Left kidney (tissue), 2 donors: ENCODE results near the gene FAM200A. TPM values are rescaled to one million over a fixed set of nuclear protein-coding genes. Genes with fewer than 3 reads are reported as not detected.
"Not testable (repeated sequence)": the region's sequence is repeated elsewhere in the genome, so short reads cannot be mapped to it uniquely, and the experiment has no call there.

Experiments used
- DNase-seq: peaks from one replicate; pipeline ENCODE4 v3.0.0-alpha.2; 2013
- polyA plus RNA-seq: library from polyadenylated mRNA; unstranded; fragments of 120-200 nt; gene quantifications from one replicate; pipeline ENCODE4 v1.2.1, GENCODE V29; 2013; ENCODE audit not compliant: insufficient read length

The FAM200A gene
- polyA plus RNA-seq, 1 donor, result 16.2 TPM

GRCh38 chr7:99560834-99561736 lies 9.2 kb upstream of the FAM200A start:
- no peak for DNase-seq

DNA sequence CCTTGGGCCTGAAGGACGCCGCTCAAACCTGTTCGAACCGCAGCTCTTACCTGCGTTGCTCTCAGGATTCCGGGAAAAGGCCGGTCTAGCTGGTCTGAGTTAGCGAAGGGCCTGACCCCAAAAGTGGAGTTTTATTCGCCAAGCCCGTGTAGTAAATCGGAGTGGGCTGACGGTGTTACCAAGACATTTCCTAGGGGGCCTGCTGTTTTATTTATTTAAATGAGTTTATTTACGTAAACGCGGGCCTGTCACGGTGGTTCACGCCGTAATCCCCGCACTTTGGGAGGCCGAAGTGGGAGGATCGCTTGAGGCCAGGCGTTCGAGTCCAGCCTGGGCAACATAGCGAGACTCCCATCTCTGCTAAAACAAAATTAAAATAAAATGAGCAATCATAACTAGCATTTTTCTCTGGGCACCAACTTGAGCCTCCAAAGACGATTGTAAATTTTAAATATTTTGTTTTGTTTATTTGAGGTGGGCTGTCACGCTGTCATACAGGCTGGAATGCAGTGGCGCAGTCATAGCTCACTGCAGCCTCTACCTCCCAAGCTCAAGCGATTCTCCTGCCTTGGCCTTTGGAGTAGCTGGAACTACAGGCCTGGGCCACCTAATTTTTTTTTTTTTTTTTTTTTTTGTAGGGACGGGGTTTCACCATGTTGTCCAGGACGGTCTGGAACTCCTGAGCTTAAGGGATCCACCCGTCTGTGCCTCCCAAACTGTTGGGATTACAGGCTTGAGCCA lies 7.4 kb upstream of the FAM200A start:
- no peak for DNase-seq

DNA sequence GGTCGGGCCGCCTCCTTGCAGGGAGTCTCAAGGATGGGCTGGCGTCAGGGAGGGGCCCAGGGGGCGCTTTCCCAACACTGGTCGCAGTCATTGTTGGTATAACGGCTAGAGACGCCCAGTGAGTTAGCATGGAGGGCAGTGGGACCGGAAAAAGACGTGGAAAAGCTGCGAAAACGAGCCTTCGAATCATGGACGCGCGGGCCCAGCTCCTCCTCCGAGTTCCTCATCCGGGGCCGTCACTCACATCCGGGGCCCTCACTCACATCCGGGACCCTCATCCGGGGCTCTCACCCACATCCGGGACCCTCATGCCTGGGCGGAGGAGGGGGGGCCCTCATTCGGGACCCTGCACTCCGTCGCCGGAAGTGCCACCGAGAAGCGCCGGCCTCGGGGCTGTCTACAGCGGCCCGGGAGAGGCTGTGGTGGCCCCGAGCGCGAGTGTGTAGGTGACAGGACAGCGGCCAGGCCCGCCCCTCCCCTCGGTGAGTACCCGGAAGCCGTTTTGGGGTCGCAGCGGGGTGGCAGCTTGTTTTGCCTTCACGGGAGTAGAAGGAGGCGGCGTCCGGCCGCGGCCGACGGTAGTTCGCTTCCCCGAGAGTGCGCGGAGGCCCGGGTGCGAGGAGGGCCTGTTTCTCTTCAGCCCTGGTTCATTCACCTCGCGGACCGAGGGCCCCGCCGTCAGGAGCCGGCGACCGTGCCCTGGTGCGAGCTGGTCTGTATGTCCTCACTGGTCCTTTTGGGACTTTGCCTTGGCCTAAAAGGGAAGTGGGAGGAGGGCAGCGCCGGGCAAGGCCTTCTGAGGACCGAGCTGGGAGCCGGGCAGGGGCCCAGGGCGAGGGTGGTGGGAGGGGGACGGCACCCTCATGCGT lies 6.6 kb upstream of the FAM200A start, which contains the start of gene ZNF655:
Gene ZNF655 (plus strand): TSS at position 337 of the 869 bp plus-strand sequence. CDS start 1,918 bp downstream, outside the sequence.
- DNase-seq, result peak; percentile 93

DNA sequence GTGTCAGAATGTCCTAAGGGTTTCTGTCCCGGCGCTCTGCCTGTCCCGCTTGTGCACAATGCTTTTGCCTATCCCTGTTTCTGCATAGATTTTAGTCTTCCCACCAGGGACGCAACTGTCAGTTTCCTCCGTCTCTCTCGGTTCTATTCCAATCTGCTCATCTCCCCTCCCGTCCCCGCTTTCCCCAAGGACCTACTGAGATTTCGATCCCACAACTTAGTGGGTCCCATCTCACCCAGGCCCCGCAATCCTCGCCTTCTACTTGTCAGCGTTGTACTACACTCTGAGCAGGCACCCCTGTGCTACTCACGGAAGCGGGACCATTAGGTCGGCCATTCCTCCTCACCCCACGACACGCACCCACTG lies 6.0 kb upstream of the FAM200A start:
- no peak for DNase-seq

GRCh38 chr7:99557196-99557607 lies 5.3 kb upstream of the FAM200A start:
- DNase-seq, result no peak

DNA sequence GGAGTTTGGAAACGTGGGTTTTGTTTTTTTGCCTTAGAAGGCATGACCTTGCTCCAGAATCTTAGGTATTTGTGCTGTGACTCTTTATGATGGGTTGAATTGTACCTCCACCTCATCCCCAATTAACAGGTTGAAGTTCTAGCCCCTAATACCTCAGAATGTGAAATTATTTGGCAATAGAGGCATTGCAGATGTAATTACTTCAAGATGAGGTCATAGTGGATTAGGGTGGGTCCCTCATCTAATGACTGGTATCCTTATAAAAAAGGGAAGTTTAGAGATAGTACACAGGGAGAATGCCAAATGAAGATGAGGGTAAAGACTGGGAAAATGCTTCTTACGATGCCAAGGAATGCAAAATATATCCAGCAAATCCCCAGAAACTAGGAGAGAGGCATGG lies 3.0 kb upstream of the FAM200A start:
- no peak for DNase-seq

DNA sequence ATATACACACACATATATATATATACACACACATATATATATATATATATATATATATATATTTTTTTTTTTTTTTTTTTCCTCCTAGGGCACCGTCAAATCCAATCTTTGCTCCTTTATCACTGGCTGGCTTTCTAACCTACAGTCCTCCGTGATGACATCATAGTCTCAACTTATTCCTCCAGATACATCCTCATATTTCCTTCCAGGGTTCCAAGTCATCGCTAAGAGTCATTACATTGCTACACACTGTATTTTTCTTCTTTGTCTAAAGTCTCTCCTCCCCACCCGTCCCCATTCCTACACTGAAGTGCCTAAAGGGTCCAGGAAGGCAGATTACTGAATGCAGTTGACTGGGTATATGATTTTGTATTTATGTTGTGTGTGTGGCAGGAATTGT lies 1.1 kb upstream of the FAM200A start:
- DNase-seq, result no peak

GRCh38 chr7:99551334-99551733 lies 580 bp downstream of the FAM200A start:
- DNase-seq, result no peak

DNA sequence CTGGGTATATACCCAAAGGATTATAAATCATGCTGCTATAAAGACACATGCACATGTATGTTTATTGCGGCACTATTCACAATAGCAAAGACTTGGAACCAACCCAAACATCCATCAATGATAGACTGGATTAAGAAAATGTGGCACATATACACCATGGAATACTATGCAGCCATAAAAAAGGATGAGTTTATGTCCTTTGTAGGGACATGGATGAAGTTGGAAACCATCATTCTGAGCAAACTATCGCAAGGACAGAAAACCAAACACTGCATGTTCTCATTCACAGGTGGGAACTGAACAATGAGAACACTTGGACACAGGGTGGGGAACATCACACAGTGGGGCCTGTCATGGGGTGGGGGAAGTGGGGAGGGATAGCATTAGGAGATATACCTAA lies 2.4 kb downstream of the FAM200A start:
- DNase-seq, result not testable (repeated sequence)

- not testable (repeated sequence) for DNase-seq
Measured at GRCh38 chr7:99545308-99545707, 6.6 kb downstream of the FAM200A start.

- no peak for DNase-seq
Measured at GRCh38 chr7:99543916-99544315, 8.0 kb downstream of the FAM200A start.

DNA sequence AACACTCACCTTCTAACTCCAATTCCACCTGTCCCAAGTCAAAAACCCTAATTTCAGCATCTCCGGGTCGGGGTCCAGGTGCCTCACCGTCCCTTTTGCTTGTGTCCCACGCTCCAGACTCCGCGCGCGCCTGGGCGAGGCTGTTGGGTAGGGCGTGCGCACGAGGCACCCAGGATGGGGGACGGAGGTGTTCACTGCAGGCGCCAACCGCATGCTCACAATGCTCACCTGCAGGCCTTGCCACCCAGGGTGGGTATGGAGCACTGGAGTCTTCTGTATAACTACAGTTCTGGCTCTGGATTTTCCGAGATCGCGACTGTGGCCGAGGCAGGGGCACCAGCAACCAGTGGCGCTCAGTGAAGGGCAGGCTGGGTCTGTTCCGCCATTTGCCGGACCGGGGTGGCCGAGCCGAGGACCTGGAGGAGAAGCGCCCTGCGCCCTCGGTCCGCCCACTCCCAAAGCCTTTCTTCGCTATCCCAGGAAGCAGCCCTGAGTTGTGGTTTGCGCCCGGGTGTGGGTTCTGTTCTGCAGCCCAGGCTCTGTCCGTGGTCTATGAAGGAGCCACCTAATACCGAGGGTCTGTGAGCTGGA lies 8.7 kb downstream of the FAM200A start:
- no peak for DNase-seq

GRCh38 chr7:99541212-99541611 lies 10.7 kb downstream of the FAM200A start:
- DNase-seq, result no peak

DNA sequence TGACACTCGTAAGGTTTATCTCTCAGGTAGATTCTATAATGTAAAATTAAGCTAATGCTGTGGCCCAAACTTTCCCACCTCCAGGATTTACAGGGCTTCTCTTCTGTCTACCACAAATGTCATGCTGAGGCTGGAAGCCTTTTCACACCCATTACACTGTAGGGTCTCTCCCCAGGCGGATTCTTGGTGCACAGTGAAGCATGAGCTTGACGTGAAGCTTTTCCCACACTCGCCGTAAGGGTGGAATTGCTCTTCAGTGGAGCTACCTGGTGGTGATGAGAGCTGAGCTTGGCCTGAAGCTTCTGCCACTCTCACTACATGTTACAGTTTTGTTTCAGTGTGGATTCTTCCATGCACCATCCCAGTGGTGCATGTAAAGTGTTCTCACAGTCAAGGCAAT lies 11.4 kb downstream of the FAM200A start:
- no peak for DNase-seq

DNA sequence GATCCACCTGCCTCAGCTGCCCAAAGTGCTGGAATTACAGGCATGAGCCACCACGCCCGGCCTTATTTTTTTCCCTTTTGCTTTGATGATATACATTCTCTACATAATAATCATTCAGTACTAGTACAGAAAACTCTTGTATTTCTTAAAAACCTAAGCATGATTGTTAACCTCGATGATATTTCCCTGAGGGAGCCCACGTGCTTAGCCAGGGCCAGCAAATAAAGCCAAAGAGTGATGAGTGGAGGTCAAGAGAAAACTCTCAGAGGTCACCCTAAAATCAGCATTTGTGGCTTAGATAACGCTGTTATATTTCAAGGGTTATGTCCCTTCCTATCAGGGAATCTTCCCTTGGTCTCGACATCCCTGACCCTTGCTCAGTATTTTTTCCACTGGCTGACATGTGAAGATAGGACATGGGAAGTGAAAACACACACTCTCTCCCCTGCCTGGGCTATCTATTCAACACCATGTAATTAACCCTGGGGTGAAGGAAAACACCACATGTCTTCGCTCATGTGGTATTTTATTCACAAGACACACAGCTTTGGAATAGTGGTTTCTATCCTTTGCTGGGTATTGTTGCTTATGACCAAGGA lies 12.6 kb downstream of the FAM200A start:
- DNase-seq, result no peak

DNA sequence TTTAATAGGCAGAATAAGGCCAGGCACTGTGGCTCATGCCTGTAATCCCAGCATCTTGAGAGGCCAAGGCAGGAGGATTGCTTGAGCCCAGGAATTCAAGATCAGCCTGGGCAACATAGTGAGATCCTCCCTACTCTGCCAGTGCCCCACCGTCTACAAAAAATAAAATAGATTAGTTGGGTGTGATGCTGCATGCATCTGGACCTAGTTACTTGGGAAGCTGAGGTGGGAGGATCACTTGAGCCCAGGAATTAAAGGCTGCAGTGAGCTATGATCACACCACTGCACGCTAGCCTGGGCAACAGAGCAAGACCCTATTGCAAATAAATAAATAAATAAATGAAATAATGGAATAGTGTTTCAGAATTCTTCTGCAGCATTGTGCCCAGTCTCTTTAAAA lies 16.2 kb downstream of the FAM200A start:
- DNase-seq, result no peak

GRCh38 chr7:99531354-99531765 lies 20.6 kb downstream of the FAM200A start:
- DNase-seq, result no peak

DNA sequence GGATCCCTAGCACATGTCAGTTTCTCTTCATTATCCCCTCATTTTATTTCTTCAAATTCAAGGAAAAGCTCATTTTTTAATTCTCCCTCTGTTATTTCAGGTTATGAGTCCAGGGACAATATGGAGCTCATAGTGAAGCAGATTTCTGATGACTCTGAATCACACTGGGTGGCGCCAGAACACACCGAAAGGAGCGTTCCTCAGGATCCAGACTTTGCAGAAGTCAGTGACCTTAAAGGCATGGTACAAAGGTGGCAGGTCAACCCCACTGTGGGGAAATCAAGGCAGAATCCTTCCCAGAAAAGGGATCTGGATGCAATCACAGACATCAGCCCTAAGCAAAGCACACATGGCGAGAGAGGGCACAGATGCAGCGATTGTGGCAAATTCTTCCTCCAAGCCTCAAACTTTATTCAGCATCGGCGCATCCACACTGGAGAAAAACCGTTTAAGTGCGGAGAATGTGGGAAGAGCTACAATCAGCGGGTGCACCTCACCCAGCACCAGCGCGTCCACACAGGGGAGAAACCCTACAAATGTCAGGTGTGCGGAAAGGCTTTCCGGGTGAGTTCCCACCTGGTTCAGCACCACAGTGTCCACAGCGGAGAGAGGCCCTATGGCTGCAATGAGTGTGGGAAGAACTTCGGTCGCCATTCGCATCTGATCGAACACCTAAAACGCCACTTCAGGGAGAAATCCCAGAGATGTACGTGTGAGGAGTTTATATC lies 26.0 kb downstream of the FAM200A start:
- no peak for DNase-seq

GRCh38 chr7:99521399-99521798 lies 30.5 kb downstream of the FAM200A start:
- DNase-seq, result no peak

- DNase-seq, result no peak
Measured at GRCh38 chr7:99514050-99514449, 37.9 kb downstream of the FAM200A start.

DNA sequence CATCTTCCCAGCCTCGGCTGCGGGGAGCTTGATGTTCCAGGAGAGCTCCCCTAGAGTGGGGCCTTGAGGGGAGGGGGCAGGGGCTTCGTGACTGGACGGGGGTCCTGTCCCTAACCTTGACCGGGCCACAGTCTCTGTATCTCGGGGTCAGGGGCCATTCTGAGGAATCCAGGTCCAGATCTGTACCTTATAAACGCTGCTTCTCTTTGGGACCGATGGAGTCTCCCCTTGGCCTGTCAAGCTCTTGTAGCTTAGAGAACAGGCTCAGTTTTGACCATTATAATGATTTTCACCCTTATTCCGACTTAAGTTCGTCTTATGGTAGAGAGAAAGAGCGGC lies 46.6 kb downstream of the FAM200A start:
- no peak for DNase-seq
